ENCODE data around the gene LRRN1.

The LRRN1 gene

DNA sequence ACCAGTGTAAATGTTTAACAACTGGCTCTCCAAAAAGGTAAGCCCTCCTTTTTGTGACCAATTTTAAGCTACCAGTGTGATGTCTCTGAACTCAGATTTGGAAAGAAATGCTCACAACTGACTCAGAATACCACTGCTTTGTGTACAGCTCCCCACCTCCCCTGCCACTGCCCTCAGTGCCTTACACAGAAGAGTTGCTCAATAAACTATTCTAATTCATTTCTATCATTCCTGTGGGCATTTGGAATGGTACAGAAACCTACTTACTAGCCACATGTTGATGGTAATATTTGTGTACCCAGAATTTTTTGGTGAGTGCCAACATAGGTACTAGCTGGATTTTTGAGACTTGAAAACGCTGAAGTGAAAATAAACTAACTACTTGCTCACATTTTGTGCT is 16.0 kb downstream of the LRRN1 start:
- no peak overlapping the region for H3K4me3 ChIP-seq (ENCODE audit: low read depth, low read length)
- no peaks in the 10 kb centered on the region for H3K9me3 ChIP-seq
- no peaks in the 10 kb centered on the region for H3K27me3 ChIP-seq
- H3K36me3 ChIP-seq = no peaks in the 10 kb centered on the region
- no peak for DNase-seq
- H3K4me1 ChIP-seq = no peaks in the 10 kb centered on the region
- TF ChIP-seq, protein P1, sequence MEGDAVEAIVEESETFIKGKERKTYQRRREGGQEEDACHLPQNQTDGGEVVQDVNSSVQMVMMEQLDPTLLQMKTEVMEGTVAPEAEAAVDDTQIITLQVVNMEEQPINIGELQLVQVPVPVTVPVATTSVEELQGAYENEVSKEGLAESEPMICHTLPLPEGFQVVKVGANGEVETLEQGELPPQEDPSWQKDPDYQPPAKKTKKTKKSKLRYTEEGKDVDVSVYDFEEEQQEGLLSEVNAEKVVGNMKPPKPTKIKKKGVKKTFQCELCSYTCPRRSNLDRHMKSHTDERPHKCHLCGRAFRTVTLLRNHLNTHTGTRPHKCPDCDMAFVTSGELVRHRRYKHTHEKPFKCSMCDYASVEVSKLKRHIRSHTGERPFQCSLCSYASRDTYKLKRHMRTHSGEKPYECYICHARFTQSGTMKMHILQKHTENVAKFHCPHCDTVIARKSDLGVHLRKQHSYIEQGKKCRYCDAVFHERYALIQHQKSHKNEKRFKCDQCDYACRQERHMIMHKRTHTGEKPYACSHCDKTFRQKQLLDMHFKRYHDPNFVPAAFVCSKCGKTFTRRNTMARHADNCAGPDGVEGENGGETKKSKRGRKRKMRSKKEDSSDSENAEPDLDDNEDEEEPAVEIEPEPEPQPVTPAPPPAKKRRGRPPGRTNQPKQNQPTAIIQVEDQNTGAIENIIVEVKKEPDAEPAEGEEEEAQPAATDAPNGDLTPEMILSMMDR (IDR thresholded peaks at IDR 0.05; ENCODE audit: low read depth, low read length) = no peak

DNA sequence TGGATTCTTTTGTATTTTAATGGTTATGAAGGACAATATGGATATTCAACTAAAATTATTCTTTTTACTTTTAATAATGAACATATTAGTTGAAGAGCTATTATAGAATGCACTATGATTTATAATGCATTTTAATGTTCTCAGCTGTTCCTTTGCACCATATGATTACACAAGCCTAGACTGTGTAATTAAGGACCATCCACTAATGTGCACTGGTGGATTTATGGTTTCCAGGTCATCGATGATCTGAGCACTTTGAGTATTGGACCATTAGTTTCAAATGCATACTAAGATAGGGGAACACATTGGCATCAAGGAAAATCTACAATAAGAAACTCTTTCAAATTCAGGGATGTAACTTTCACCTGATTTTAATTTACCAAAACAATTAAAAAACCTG is 16.8 kb downstream of the LRRN1 start:
- no peaks in the 10 kb centered on the region for H3K27me3 ChIP-seq
- TF ChIP-seq, protein P1 (IDR thresholded peaks at IDR 0.05; ENCODE audit: low read depth, low read length) = no peak
- H3K36me3 ChIP-seq = no peaks in the 10 kb centered on the region
- no peak for DNase-seq
- H3K9me3 ChIP-seq = no peaks in the 10 kb centered on the region
- no peak overlapping the region for H3K4me3 ChIP-seq (ENCODE audit: low read depth, low read length)
- H3K4me1 ChIP-seq = no peaks in the 10 kb centered on the region

DNA sequence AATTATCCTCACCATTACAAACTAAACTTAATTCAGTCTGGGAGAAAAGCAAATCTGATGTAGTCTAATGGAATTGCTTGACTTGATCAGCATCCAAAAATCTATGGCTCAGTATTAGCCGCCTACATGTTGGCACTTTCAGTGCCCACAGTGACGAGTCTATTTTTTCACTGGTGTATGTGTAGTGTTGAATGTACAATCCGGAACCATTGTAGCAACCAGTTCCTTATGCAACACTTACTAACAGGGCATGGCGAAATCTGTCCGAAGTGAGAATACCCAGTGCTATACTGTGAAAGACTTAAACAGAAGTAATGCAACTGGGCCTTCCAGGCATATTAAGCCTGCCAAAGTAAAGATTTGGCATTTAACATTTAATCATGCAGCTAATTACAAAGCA is 18.6 kb downstream of the LRRN1 start:
- Histone ChIP-seq H3K9me3 (no peaks in the 10 kb centered on the region), H3K27me3 (no peaks in the 10 kb centered on the region), H3K4me1 (no peaks in the 10 kb centered on the region), H3K4me3 (ENCODE audit: low read depth, low read length) (no peak overlapping the region), H3K36me3 (no peaks in the 10 kb centered on the region)
- no peak for DNase-seq
- TF ChIP-seq, protein P1 (IDR thresholded peaks at IDR 0.05; ENCODE audit: low read depth, low read length) = no peak

DNA sequence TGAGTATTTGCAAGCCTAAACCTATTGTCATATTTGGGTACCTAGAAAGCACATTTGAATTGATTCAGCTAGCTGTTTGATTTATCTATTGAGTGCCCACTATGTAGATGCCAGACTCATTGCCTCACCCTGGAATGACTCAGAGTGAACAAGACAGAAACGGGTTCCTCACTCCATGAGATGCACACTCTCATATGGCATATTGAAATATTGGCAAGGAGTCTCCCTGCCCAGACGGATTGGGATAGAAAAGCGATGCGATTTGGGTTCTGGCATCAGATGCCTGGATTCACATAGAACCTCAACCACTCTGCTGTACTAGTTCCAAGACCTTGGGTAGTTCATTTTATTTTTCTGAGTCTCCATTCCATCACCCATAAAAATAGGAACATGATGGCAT is 22.5 kb downstream of the LRRN1 start:
- no peaks in the 10 kb centered on the region for H3K4me1 ChIP-seq
- H3K27me3 ChIP-seq = no peaks in the 10 kb centered on the region
- no peaks in the 10 kb centered on the region for H3K9me3 ChIP-seq
- H3K4me3 ChIP-seq (ENCODE audit: low read depth, low read length) = no peak overlapping the region
- TF ChIP-seq, protein P1 (IDR thresholded peaks at IDR 0.05; ENCODE audit: low read depth, low read length) = no peak
- no peak for DNase-seq
- H3K36me3 ChIP-seq = no peaks in the 10 kb centered on the region

DNA sequence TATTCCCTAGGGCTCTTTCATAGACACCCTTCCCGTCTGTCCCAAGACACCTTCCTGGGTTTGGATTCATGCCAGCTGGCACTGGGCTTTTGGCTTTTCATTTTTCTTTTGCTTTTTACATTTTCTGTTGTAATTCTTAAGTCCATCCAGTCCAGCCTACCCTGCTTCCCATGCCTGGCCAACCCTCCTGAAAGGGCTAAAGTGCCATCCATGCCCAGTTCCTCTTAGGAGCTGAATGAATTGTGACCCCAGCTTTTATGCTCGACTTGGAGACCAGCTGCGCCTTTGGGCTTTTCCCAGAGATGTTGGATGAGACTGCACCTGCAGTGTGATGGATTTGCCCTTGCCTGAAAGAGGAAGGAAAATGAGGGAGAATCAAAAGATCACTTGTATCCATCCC is 25.8 kb downstream of the LRRN1 start:
- no peak overlapping the region for H3K4me3 ChIP-seq (ENCODE audit: low read depth, low read length)
- no peaks in the 10 kb centered on the region for H3K9me3 ChIP-seq
- TF ChIP-seq, protein P1 (IDR thresholded peaks at IDR 0.05; ENCODE audit: low read depth, low read length) = no peak
- no peaks in the 10 kb centered on the region for H3K27me3 ChIP-seq
- DNase-seq = no peak
- no peaks in the 10 kb centered on the region for H3K36me3 ChIP-seq
- no peaks in the 10 kb centered on the region for H3K4me1 ChIP-seq

DNA sequence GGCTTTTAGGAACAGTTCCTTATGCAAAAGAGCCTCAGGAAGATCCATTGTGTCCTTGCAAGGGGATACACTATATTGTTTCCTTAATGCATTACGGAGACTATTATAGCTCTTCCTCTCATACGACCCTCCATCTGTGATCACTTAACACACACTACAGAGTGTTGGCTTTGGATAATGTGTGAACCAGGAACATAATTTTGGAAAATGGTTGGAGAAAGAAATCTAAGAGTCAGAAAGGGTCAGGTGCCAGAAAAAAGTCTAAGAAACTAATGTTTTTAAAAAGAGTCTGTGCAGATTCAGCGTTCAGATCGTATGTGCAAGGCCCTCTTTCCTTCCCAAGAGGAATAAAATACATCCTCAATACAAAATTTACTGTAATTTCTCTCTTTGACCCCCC is 27.3 kb downstream of the LRRN1 start:
- Histone ChIP-seq H3K4me1 (no peaks in the 10 kb centered on the region), H3K36me3 (no peaks in the 10 kb centered on the region), H3K9me3 (no peaks in the 10 kb centered on the region), H3K27me3 (no peaks in the 10 kb centered on the region), H3K4me3 (ENCODE audit: low read depth, low read length) (no peak overlapping the region)
- no peak for DNase-seq
- TF ChIP-seq, protein P1 (IDR thresholded peaks at IDR 0.05; ENCODE audit: low read depth, low read length) = no peak
